Kidney epithelial cell (primary cell): Measurements from ENCODE around the gene AGBL2. TPM values are rescaled to one million over a fixed set of nuclear protein-coding genes. Genes with fewer than 3 reads are reported as not detected.
"Not testable (repeated sequence)": the region's sequence is repeated elsewhere in the genome, so short reads cannot be mapped to it uniquely, and the experiment has no call there.

ENCODE experiments used
- DNase-seq: peaks from one replicate; pipeline ENCODE4 v3.0.0-alpha.2; 2010; ENCODE audit warnings: low read depth
- H3K27me3 ChIP-seq: 2 replicates; pipeline ENCODE4 v1.6.0; 2011; ENCODE audit warnings: low read length; ENCODE audit not compliant: control insufficient read depth, insufficient read depth
- H3K36me3 ChIP-seq: 2 replicates; pipeline ENCODE4 v1.5.1; 2011; ENCODE audit warnings: low read length; ENCODE audit not compliant: control insufficient read depth, insufficient read depth
- H3K4me3 ChIP-seq: 2 replicates; pipeline ENCODE4 v1.5.1; 2011; ENCODE audit warnings: low read depth, mild to moderate bottlenecking, control low read depth, low read length
- total RNA-seq: library from RNA; depleted of rRNA; stranded (reverse); fragments of >200 nt; gene quantifications from 2 replicates; pipeline ENCODE4 v1.2.3, GENCODE V29; 2015
- TF ChIP-seq, protein P1 (sequence below): IDR thresholded peaks from 2 replicates; pipeline ENCODE4 v1.5.1; 2011; ENCODE audit warnings: mild to moderate bottlenecking, moderate library complexity, low read length, control low read depth, inconsistent platforms; ENCODE audit not compliant: insufficient read depth, poor library complexity, severe bottlenecking

AGBL2 gene
- total RNA-seq, 1 donor from 2014 or later = 0.29 TPM

- Histone ChIP-seq H3K27me3 (no peaks in the 10 kb centered on the region), H3K4me3 (no peak overlapping the region), H3K36me3 (no peaks in the 10 kb centered on the region)
- no peak for DNase-seq
- TF ChIP-seq, protein P1, sequence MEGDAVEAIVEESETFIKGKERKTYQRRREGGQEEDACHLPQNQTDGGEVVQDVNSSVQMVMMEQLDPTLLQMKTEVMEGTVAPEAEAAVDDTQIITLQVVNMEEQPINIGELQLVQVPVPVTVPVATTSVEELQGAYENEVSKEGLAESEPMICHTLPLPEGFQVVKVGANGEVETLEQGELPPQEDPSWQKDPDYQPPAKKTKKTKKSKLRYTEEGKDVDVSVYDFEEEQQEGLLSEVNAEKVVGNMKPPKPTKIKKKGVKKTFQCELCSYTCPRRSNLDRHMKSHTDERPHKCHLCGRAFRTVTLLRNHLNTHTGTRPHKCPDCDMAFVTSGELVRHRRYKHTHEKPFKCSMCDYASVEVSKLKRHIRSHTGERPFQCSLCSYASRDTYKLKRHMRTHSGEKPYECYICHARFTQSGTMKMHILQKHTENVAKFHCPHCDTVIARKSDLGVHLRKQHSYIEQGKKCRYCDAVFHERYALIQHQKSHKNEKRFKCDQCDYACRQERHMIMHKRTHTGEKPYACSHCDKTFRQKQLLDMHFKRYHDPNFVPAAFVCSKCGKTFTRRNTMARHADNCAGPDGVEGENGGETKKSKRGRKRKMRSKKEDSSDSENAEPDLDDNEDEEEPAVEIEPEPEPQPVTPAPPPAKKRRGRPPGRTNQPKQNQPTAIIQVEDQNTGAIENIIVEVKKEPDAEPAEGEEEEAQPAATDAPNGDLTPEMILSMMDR = no peak
Observed at GRCh38 chr11:47675851-47676250, 39.3 kb downstream of the AGBL2 start.

GRCh38 chr11:47672283-47672730 is 42.9 kb downstream of the AGBL2 start:
- TF ChIP-seq, protein P1 = no peak
- Histone ChIP-seq H3K27me3 (no peaks in the 10 kb centered on the region), H3K36me3 (no peaks in the 10 kb centered on the region), H3K4me3 (no peak overlapping the region)
- DNase-seq = no peak

- DNase-seq = no peak
- TF ChIP-seq, protein P1 = no peak
- H3K36me3 ChIP-seq = no peaks in the 10 kb centered on the region
- no peaks in the 10 kb centered on the region for H3K27me3 ChIP-seq
- no peak overlapping the region for H3K4me3 ChIP-seq
Observed at GRCh38 chr11:47669856-47670255, 45.3 kb downstream of the AGBL2 start.

GRCh38 chr11:47668665-47669064 is 46.5 kb downstream of the AGBL2 start:
- H3K36me3 ChIP-seq = no peaks in the 10 kb centered on the region
- no peak for DNase-seq
- TF ChIP-seq, protein P1 = no peak
- no peaks in the 10 kb centered on the region for H3K27me3 ChIP-seq
- H3K4me3 ChIP-seq = no peak overlapping the region

- no peak for DNase-seq
Observed at GRCh38 chr11:47667555-47667954, 47.6 kb downstream of the AGBL2 start.

DNA sequence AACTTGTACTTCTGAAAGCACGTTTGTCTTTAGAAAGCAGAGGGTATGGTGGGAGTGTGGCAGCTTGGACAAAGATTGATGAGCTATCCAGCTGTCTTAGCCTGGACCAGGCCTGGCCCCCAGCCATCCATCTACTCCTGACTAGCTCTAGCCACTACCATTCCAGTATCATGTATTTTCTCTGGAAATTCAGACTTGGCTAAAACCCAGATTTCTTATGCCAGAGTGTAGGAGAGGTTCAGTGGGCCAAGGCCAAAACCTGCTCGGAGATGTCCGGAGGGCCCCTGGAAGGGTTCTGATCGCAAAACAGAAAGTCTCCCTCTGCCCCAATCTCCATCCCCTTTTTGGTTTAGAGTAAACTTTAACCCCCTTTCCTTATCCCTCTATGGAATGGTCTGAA is 48.0 kb downstream of the AGBL2 start:
- Histone ChIP-seq H3K27me3 (no peaks in the 10 kb centered on the region), H3K4me3 (no peak overlapping the region), H3K36me3 (no peaks in the 10 kb centered on the region)
- no peak for DNase-seq
- TF ChIP-seq, protein P1 = no peak

More at GRCh38 chr11:47667555-47667954, 47.6 kb downstream of the AGBL2 start:
- no peaks in the 10 kb centered on the region for H3K36me3 ChIP-seq
- H3K27me3 ChIP-seq = no peaks in the 10 kb centered on the region
- no peak overlapping the region for H3K4me3 ChIP-seq
- TF ChIP-seq, protein P1 = no peak

- not testable (repeated sequence) for DNase-seq, H3K36me3 ChIP-seq, H3K27me3 ChIP-seq, H3K4me3 ChIP-seq
Observed at GRCh38 chr11:47664936-47665335, 50.2 kb downstream of the AGBL2 start.
